ENCODE data around the gene RALGAPA1.
"Not testable (repeated sequence)": the region's sequence is repeated elsewhere in the genome, so short reads cannot be mapped to it uniquely, and the experiment has no call there.

DNA sequence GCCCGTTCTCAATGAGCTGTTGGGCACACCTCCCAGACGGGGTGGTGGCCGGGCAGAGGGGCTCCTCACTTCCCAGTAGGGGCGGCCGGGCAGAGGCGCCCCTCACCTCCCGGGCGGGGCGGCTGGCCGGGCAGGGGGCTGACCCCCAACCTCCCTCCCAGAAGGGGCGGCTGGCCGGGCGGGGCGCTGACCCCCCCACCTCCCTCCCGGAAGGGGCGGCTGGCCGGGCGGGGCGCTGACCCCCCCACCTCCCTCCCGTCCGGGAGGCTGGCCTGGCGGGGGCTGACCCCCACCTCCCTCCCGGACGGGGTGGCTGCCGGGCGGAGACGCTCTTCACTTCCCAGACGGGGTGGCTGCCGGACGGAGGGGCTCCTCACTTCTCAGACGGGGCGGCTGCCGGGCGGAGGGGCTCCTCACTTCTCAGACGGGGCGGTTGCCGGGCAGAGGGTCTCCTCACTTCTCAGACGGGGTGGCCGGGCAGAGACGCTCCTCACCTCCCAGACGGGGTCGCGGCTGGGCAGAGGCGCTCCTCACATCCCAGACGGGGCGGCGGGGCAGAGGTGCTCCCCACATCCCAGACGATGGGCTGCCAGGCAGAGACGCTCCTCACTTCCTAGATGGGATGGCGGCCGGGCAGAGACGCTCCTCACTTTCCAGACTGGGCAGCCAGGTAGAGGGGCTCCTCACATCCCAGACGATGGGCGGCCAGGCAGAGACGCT, 15.5 kb upstream of the RALGAPA1 start:
- not testable (repeated sequence) for TF ChIP-seq FOXM1 (IDR thresholded peaks at IDR 0.05; ENCODE audit: borderline replicate concordance); ZNF384 (IDR thresholded peaks at IDR 0.05); FOXA1 (IDR thresholded peaks at IDR 0.05); SP1 (IDR thresholded peaks at IDR 0.05); TARDBP (IDR thresholded peaks at IDR 0.05); SUZ12 (IDR thresholded peaks at IDR 0.05); BHLHE40 (IDR thresholded peaks at IDR 0.05; ENCODE audit: borderline replicate concordance); FOXK2 (IDR thresholded peaks at IDR 0.05); HDGF (IDR thresholded peaks at IDR 0.05; ENCODE audit: borderline replicate concordance)
- TF ChIP-seq, protein P1, sequence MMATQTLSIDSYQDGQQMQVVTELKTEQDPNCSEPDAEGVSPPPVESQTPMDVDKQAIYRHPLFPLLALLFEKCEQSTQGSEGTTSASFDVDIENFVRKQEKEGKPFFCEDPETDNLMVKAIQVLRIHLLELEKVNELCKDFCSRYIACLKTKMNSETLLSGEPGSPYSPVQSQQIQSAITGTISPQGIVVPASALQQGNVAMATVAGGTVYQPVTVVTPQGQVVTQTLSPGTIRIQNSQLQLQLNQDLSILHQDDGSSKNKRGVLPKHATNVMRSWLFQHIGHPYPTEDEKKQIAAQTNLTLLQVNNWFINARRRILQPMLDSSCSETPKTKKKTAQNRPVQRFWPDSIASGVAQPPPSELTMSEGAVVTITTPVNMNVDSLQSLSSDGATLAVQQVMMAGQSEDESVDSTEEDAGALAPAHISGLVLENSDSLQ (IDR thresholded peaks at IDR 0.05), result not testable (repeated sequence)

Data from HEK293T (cell line).